ENCODE measurements around the gene RHBDD3. TPM values are rescaled to one million over a fixed set of nuclear protein-coding genes. Genes with fewer than 3 reads are reported as not detected.

RHBDD3 gene
- total and polyA plus RNA-seq, 2 of the 4 experiments (the other 2 are of a cell fraction) = 5.7 to 21.5 TPM

DNA sequence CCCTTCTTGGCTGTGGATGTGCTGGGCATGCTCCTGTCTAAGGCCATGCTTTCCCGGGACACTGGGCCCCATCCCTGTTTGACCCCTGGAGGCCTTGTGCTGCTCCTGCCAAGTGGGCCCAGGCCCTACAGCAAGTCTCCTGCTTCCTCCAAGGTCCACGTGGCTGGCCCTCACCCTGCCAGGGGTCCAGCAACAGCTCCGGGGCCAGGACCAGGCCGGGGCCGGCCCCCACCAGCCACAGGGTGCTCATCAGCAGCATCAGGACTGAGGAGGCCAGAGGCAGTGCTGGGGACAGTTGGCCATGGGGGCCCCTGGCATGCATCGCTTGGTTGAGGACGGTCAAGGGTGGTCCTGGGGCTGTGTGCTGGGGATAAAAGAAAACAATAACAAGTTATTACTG, 2.5 kb downstream of the RHBDD3 start:
- no peak overlapping the region for H4K8ac ChIP-seq (ENCODE audit: low read depth in 2 of 2, low read length in 2 of 2)
- H3K14ac ChIP-seq (replicated peaks; ENCODE audit: low read depth, low read length) = no peak overlapping the region
- no peak overlapping the region for H2BK15ac ChIP-seq (ENCODE audit: low read depth, low read length)
- 80% methylated on average over 1 of the region's 7 CpGs; no CpG with 5 or more reads in 1 of the 2 experiments for WGBS, 2 experiments (ENCODE audit: extremely low coverage in 2 of 2, insufficient read length in 1 of 2)
- H3K9me3 ChIP-seq (ENCODE audit: control insufficient read depth, insufficient read depth, low read length) = no peaks in the 10 kb centered on the region
- no peak overlapping the region for H3K56ac ChIP-seq (ENCODE audit: extremely low read depth, insufficient read depth, low read length)
- intact Hi-C loops (cut with micrococcal nuclease) = no loop called here
- H2AK5ac ChIP-seq (ENCODE audit: low read depth, low read length) = no peak overlapping the region
- peak overlapping the region; percentile 10 for H2AK9ac ChIP-seq (replicated peaks; ENCODE audit: low read depth, low read length, poor library complexity)
- CTCF ChIA-PET = no interaction called here
- peaks cover 19% of the 10 kb centered on the region for H4K20me1 ChIP-seq (ENCODE audit: insufficient read depth, low read length)
- peaks cover 17% of the 10 kb centered on the region for H3K36me3 ChIP-seq (ENCODE audit: control insufficient read depth, insufficient read depth, low read length)
- dilution Hi-C loops (cut with HindIII; ENCODE audit: low sequenced_read_pairs, unreplicated experiment) = no loop called here
- in situ Hi-C loops (cut with MboI; ENCODE audit: low sequenced_read_pairs) = no loop called here
- no peak overlapping the region for H3K4me3 ChIP-seq (ENCODE audit: insufficient read depth, low read depth, low read length)
- no peak overlapping the region for H3K4ac ChIP-seq (ENCODE audit: low read depth, low read length)
- no peak overlapping the region for H3K18ac ChIP-seq (ENCODE audit: low read depth, low read length)
- no peak overlapping the region for H2AFZ ChIP-seq (replicated peaks; ENCODE audit: low read length, poor library complexity)
- H3K27me3 ChIP-seq (ENCODE audit: control insufficient read depth, insufficient read depth, low read length) = no peaks in the 10 kb centered on the region
- peaks cover 15 to 31% of the 10 kb centered on the region in 2 experiments; a peak in 3 of 4 replicates for H3K79me1 ChIP-seq (ENCODE audit: low read depth in 1 of 2, low read length in 2 of 2)
- no peak overlapping the region for H4K5ac ChIP-seq (ENCODE audit: low read depth, low read length)
- H3K9ac ChIP-seq (ENCODE audit: low read depth, low read length) = no peak overlapping the region
- DNase-seq (no peak), ATAC-seq (ENCODE audit: low read depth) (no peak)
- H2BK5ac ChIP-seq (ENCODE audit: low read depth, low read length, poor library complexity, severe bottlenecking) = no peak overlapping the region
- TF ChIP-seq MAFK (IDR thresholded peaks at IDR 0.05; ENCODE audit: low read depth, low read length) = no peak
- H4K91ac ChIP-seq (ENCODE audit: insufficient read depth, low read depth, low read length) = no peak overlapping the region
- H3K4me1 ChIP-seq (ENCODE audit: control insufficient read depth, insufficient read depth, low read length) = peaks cover 12% of the 10 kb centered on the region
- H3K9me1 ChIP-seq (ENCODE audit: insufficient read depth, low read length) = peaks cover 10% of the 10 kb centered on the region; the same call in 1 of the 2 replicates
- POLR2A ChIA-PET (ENCODE audit: unreplicated experiment) = no interaction called here
- H2BK120ac ChIP-seq (ENCODE audit: low read depth, low read length) = no peak overlapping the region
- no TSS peak for BruUV-seq (replicated peaks)
- no peak overlapping the region for H2BK20ac ChIP-seq (ENCODE audit: low read depth, low read length)
- H3K23ac ChIP-seq (ENCODE audit: low read depth, low read length) = no peak overlapping the region
- no peak overlapping the region for H3K27ac ChIP-seq (ENCODE audit: insufficient read depth, low read length)
- no peak overlapping the region for H3K4me2 ChIP-seq (ENCODE audit: low read depth, low read length)

Measured in IMR-90 (cell line).